K562 (cell line): ENCODE data around the gene SETDB1. TPM values are rescaled to one million over a fixed set of nuclear protein-coding genes. Genes with fewer than 3 reads are reported as not detected.

Source experiments
- ATF7 ChIP-seq: fragments of 450-650 bp; IDR thresholded peaks from 2 replicates; pipeline ENCODE4 v1.7.1; 2014; ENCODE audit warnings: mild to moderate bottlenecking, moderate library complexity
- BRCA1 ChIP-seq, 2 experiments: fragments of 450-650 bp in 1 of 2; sonication (generic) in 1 of 2; formaldehyde crosslinking in 1 of 2; IDR thresholded peaks; 2 replicates each; pipeline versions ENCODE4 v1.5.0 to v1.6.1; 2017 to 2020; ENCODE audit warnings: mild to moderate bottlenecking in 1 of 2, missing genetic modification reagents in 1 of 2
- CREBBP ChIP-seq: IDR thresholded peaks from one replicate; pipeline ENCODE4 v1.6.1; 2012; ENCODE audit warnings: low read depth, mild to moderate bottlenecking, control low read depth, inconsistent platforms, low read length
- CTBP1 ChIP-seq: fragments of 450-650 bp; IDR thresholded peaks from 2 replicates; pipeline ENCODE4 v1.6.1; 2016; ENCODE audit warnings: borderline replicate concordance
- FOXA1 ChIP-seq: fragments of 450-650 bp; IDR thresholded peaks from 2 replicates; pipeline ENCODE4 v1.6.1; 2016; ENCODE audit warnings: mild to moderate bottlenecking, borderline replicate concordance
- GABPA ChIP-seq: fragments of 200-800 bp; sonication (Bioruptor generic); conservative IDR thresholded peaks from 2 replicates; pipeline ENCODE4 v1.6.1; 2016; ENCODE audit warnings: low read depth, missing genetic modification characterization, missing compliant biosample characterization
- MCM2 ChIP-seq: fragments of 450-650 bp; IDR thresholded peaks from 2 replicates; pipeline ENCODE4 v1.6.1; 2017; ENCODE audit warnings: low read depth, mild to moderate bottlenecking
- MTA2 ChIP-seq: fragments of 450-650 bp; IDR thresholded peaks from 2 replicates; pipeline ENCODE4 v1.6.1; 2016; ENCODE audit warnings: low read depth
- RB1 ChIP-seq: fragments of 450-650 bp; IDR thresholded peaks from 2 replicates; pipeline ENCODE4 v1.6.1; 2017; ENCODE audit warnings: low read depth, mild to moderate bottlenecking
- RBFOX2 ChIP-seq: fragments of 200-400 bp; formaldehyde crosslinking; IDR thresholded peaks from 2 replicates; pipeline ENCODE4 v1.6.1; 2017; ENCODE audit warnings: low read depth, mild to moderate bottlenecking, low read length, moderate library complexity
- RNF2 ChIP-seq: sonication (generic); IDR thresholded peaks from 2 replicates; pipeline ENCODE4 v1.6.1; 2016
- ZBTB7A ChIP-seq: IDR thresholded peaks from 2 replicates; pipeline ENCODE4 v1.6.1; 2011; ENCODE audit warnings: low read depth, mild to moderate bottlenecking, low read length, moderate library complexity, borderline replicate concordance; ENCODE audit not compliant: control insufficient read depth
- ZNF175 ChIP-seq: fragments of 200-800 bp; sonication (Bioruptor generic); IDR thresholded peaks from 2 replicates; pipeline ENCODE4 v1.6.1; 2016; ENCODE audit warnings: low read depth, mild to moderate bottlenecking, missing genetic modification characterization, missing compliant biosample characterization
- ZNF76 ChIP-seq: fragments of 250-450 bp; sonication (Bioruptor Pico); IDR thresholded peaks from 2 replicates; pipeline ENCODE4 v1.4.0; 2020; ENCODE audit warnings: mild to moderate bottlenecking, moderate library complexity, borderline replicate concordance
- polyA plus RNA-seq, 8 experiments: library from polyadenylated mRNA; depleted of rRNA in 4 of 8; stranded (reverse) in 5 of 8; unstranded in 3 of 8; fragments of >200 nt; fragmentation: Nextera tagmentation in 2 of 8; fragmentation: Illumina TruSeq in 1 of 8; extraction: Ambion mirVana in 2 of 8; extraction: Trizol in 1 of 8; gene quantifications; 2 replicates each; pipeline versions ENCODE4 v1.2.1 to v1.2.3, GENCODE V29; 2011 to 2014; ENCODE audit warnings: inconsistent platforms in 1 of 8, missing spikeins in 1 of 8
- total RNA-seq, 7 experiments: library from RNA; depleted of rRNA in 6 of 7; stranded (reverse); fragments of >200 nt in 6 of 7; fragmentation: Illumina TruSeq in 2 of 7; extraction: Trizol in 2 of 7; gene quantifications; 2 replicates each; pipeline versions ENCODE4 v1.2.1 to v1.2.3, GENCODE V29; 2011 to 2021; ENCODE audit warnings: low replicate concordance in 1 of 7
- TF ChIP-seq, protein P1 (sequence below), 2 experiments: IDR thresholded peaks; 2 replicates each; pipeline ENCODE4 v1.6.1; 2012; ENCODE audit warnings: improper control_type of control experiment in 2 of 2, low read depth in 2 of 2, low read length in 2 of 2, borderline replicate concordance in 1 of 2
- TF ChIP-seq, protein P2 (sequence below), 2 experiments: fragments of 450-650 bp; IDR thresholded peaks; 2 replicates each; pipeline ENCODE4 v1.6.1; 2018; ENCODE audit warnings: mild to moderate bottlenecking in 2 of 2, low read depth in 1 of 2; ENCODE audit not compliant: partially characterized antibody in 2 of 2
- TF ChIP-seq, protein P3 (sequence below): sonication (generic); formaldehyde crosslinking; IDR thresholded peaks from 2 replicates; pipeline ENCODE4 v1.9.0; 2022; ENCODE audit warnings: mild to moderate bottlenecking, missing genetic modification reagents
- TF ChIP-seq, protein P4 (sequence below): fragments of 200-800 bp; sonication (Bioruptor generic); IDR thresholded peaks from 2 replicates; pipeline ENCODE4 v1.6.1; 2017; ENCODE audit warnings: missing genetic modification characterization, missing compliant biosample characterization

Gene SETDB1
- total and polyA plus RNA-seq, 9 of the 15 experiments (the other 6 are each of a cell fraction or from before 2014, with no cell fraction given): 21.5 to 64.4 (median 42.0) TPM

DNA sequence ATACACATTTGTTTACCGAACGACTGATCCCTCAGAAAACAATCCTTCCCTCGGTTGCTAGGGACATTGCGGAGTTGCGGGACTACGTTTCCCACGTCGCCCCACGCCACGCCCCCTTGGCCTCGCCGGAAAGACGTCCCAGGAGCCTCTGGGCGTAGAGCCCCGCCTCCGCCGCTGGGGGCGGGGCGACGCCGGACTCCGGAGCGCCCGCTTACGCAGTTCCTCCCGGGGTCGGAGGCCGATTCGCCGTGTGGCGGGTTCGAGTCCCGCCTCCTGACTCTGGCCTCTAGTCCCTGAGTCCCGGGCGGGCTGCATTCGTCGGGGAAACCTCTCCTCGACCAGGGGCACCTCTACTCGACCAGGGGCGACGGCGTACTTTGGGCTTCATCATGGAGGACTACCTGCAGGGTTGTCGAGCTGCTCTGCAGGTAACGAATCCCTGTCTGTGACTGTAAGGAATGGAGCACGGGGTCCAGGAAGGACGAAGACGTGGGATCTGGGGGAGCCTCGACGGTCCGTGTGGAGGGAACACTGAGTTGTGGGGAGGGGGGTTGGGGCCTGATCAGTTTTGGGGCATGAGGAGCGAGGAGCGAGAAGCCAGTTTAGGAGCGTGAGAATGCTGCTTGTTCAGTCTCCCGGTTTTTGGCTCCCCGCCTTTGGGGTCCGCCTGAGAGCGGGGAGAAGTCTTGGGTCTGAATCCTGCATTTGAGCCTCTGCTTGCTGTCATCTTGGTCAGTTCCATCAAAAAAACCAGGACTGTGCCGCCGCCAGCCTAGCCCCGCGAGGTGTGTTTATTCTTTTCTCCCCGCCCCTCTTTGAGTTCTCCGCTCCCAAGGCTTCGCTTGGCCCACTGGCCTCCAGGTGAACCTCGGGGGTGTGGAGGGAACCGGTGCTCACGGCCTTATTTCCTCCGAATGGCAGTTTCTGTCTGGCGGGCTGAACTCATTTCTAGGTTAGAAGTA lies 82.4 kb downstream of the SETDB1 start, which contains the start of gene PRUNE1 (continued):
- TF ChIP-seq, protein P1, sequence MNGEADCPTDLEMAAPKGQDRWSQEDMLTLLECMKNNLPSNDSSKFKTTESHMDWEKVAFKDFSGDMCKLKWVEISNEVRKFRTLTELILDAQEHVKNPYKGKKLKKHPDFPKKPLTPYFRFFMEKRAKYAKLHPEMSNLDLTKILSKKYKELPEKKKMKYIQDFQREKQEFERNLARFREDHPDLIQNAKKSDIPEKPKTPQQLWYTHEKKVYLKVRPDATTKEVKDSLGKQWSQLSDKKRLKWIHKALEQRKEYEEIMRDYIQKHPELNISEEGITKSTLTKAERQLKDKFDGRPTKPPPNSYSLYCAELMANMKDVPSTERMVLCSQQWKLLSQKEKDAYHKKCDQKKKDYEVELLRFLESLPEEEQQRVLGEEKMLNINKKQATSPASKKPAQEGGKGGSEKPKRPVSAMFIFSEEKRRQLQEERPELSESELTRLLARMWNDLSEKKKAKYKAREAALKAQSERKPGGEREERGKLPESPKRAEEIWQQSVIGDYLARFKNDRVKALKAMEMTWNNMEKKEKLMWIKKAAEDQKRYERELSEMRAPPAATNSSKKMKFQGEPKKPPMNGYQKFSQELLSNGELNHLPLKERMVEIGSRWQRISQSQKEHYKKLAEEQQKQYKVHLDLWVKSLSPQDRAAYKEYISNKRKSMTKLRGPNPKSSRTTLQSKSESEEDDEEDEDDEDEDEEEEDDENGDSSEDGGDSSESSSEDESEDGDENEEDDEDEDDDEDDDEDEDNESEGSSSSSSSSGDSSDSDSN (IDR thresholded peaks at IDR 0.05; ENCODE audit: borderline replicate concordance in 1 of 2, low read depth in 2 of 2, low read length in 2 of 2): 0 out of 4 replicates have a peak, but pooled peaks of 1 of the 2 experiments have one; percentile 62
- TF ChIP-seq ZBTB7A: peak; percentile 67; the same call in 1 of the 2 replicates
- TF ChIP-seq RBFOX2: peak; percentile 82
- TF ChIP-seq, protein P2, sequence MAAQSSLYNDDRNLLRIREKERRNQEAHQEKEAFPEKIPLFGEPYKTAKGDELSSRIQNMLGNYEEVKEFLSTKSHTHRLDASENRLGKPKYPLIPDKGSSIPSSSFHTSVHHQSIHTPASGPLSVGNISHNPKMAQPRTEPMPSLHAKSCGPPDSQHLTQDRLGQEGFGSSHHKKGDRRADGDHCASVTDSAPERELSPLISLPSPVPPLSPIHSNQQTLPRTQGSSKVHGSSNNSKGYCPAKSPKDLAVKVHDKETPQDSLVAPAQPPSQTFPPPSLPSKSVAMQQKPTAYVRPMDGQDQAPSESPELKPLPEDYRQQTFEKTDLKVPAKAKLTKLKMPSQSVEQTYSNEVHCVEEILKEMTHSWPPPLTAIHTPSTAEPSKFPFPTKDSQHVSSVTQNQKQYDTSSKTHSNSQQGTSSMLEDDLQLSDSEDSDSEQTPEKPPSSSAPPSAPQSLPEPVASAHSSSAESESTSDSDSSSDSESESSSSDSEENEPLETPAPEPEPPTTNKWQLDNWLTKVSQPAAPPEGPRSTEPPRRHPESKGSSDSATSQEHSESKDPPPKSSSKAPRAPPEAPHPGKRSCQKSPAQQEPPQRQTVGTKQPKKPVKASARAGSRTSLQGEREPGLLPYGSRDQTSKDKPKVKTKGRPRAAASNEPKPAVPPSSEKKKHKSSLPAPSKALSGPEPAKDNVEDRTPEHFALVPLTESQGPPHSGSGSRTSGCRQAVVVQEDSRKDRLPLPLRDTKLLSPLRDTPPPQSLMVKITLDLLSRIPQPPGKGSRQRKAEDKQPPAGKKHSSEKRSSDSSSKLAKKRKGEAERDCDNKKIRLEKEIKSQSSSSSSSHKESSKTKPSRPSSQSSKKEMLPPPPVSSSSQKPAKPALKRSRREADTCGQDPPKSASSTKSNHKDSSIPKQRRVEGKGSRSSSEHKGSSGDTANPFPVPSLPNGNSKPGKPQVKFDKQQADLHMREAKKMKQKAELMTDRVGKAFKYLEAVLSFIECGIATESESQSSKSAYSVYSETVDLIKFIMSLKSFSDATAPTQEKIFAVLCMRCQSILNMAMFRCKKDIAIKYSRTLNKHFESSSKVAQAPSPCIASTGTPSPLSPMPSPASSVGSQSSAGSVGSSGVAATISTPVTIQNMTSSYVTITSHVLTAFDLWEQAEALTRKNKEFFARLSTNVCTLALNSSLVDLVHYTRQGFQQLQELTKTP (IDR thresholded peaks at IDR 0.05; ENCODE audit: low read depth in 1 of 2, partially characterized antibody in 2 of 2): peak; percentile 28 to 93
- peak; percentile 66 for TF ChIP-seq RB1
- no peak for TF ChIP-seq FOXA1
- TF ChIP-seq CTBP1: peak; percentile 53; the same call in 1 of the 2 replicates
- TF ChIP-seq, protein P3, sequence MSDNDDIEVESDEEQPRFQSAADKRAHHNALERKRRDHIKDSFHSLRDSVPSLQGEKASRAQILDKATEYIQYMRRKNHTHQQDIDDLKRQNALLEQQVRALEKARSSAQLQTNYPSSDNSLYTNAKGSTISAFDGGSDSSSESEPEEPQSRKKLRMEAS: peak; percentile 36
- peak; percentile 91 for TF ChIP-seq GABPA (tag)
- TF ChIP-seq RNF2: no peak
- 0 out of 2 replicates have a peak, but pooled peaks have one; percentile 20 for TF ChIP-seq MTA2
- TF ChIP-seq CREBBP: no peak
- TF ChIP-seq BRCA1 (IDR thresholded peaks at IDR 0.05): no peak
- no peak for TF ChIP-seq BRCA1 (CRISPR knock-in tag; IDR thresholded peaks at IDR 0.05)
- peak; percentile 65 for TF ChIP-seq ATF7
- TF ChIP-seq ZNF76 (CRISPR knock-in tag): no peak
- TF ChIP-seq MCM2: no peak
- TF ChIP-seq ZNF175 (CRISPR knock-in tag): peak; percentile 50; the same call in 1 of the 2 replicates
- TF ChIP-seq, protein P4, sequence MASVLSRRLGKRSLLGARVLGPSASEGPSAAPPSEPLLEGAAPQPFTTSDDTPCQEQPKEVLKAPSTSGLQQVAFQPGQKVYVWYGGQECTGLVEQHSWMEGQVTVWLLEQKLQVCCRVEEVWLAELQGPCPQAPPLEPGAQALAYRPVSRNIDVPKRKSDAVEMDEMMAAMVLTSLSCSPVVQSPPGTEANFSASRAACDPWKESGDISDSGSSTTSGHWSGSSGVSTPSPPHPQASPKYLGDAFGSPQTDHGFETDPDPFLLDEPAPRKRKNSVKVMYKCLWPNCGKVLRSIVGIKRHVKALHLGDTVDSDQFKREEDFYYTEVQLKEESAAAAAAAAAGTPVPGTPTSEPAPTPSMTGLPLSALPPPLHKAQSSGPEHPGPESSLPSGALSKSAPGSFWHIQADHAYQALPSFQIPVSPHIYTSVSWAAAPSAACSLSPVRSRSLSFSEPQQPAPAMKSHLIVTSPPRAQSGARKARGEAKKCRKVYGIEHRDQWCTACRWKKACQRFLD (CRISPR knock-in tag): no peak
